Gastroesophageal sphincter (tissue), 4 donors: ENCODE data around the gene HOXA6. TPM values are rescaled to one million over a fixed set of nuclear protein-coding genes. Genes with fewer than 3 reads are reported as not detected.
A peak's percentile ranks its signal among the peaks of the same experiment; 100 is the strongest.

Experiments used
- ATAC-seq: fragments of 150-250 bp; one replicate; pipeline ENCODE4 v1.9.1; 2016; ENCODE audit warnings: mild to moderate bottlenecking, moderate library complexity
- H3K27ac ChIP-seq, 4 donors: fragments of 200-600 bp; sonication (generic) in 3 of 4; 1 replicate in 3 of 4; 2 replicates in 1 of 4; pipeline ENCODE4 v1.5.1; 2016 to 2019
- H3K27me3 ChIP-seq: fragments of 200-600 bp; sonication (generic); one replicate; pipeline ENCODE4 v1.5.1; 2019
- H3K36me3 ChIP-seq, 2 donors: fragments of 200-600 bp; sonication (generic); one replicate each; pipeline ENCODE4 v1.5.1; 2019; ENCODE audit warnings: control low read depth in 1 of 2
- H3K4me1 ChIP-seq, 3 donors: fragments of 200-600 bp; sonication (generic); 1 replicate in 2 of 3; 2 replicates in 1 of 3; pipeline ENCODE4 v1.5.1; 2016 to 2019; ENCODE audit warnings: control low read depth in 2 of 3
- H3K4me3 ChIP-seq, 2 donors: fragments of 200-600 bp; sonication (generic); one replicate each; pipeline ENCODE4 v1.5.1; 2019; ENCODE audit warnings: mild to moderate bottlenecking in 1 of 2, moderate library complexity in 1 of 2
- H3K9me3 ChIP-seq, 3 donors: fragments of 200-600 bp; sonication (generic); one replicate each; pipeline ENCODE4 v1.5.1; 2017 to 2019; ENCODE audit warnings: control low read depth in 2 of 3
- EP300 ChIP-seq: sonication (generic); formaldehyde crosslinking; IDR thresholded peaks from one replicate; pipeline ENCODE4 v1.6.1; 2017; ENCODE audit warnings: antibody characterized with exemption, mild to moderate bottlenecking
- POLR2A ChIP-seq, 2 donors: fragments of 450-650 bp; IDR thresholded peaks; one replicate each; pipeline ENCODE4 v1.6.1; 2017; ENCODE audit warnings: antibody characterized with exemption in 2 of 2, mild to moderate bottlenecking in 2 of 2, moderate library complexity in 1 of 2
- POLR2AphosphoS5 ChIP-seq: sonication (generic); formaldehyde crosslinking; IDR thresholded peaks from one replicate; pipeline ENCODE4 v1.6.1; 2017; ENCODE audit warnings: antibody characterized with exemption
- WGBS, 2 donors: methylation state at CpG; one replicate each; pipeline ENCODE4 v1.1.5; 2018; ENCODE audit warnings: low coverage in 1 of 2; 5-methylcytosine and 5-hydroxymethylcytosine counted together
- total RNA-seq, 4 donors: library from RNA; depleted of rRNA; stranded (reverse); fragments of >200 nt; gene quantifications; one replicate each; pipeline ENCODE4 v1.1.0, GENCODE V29; 2016
- TF ChIP-seq, protein P1 (sequence below), 4 experiments: fragments of 200-600 bp in 2 of 4; fragments of 450-650 bp in 2 of 4; sonication (generic) in 1 of 4; IDR thresholded peaks; one replicate each; pipeline ENCODE4 v1.5.1; 2017 to 2019; ENCODE audit warnings: antibody characterized with exemption in 4 of 4, mild to moderate bottlenecking in 2 of 4, moderate library complexity in 2 of 4

HOXA6 gene
- total RNA-seq, 4 donors from 2014 or later = 0.46 to 12.7 TPM; not detected in 2

DNA sequence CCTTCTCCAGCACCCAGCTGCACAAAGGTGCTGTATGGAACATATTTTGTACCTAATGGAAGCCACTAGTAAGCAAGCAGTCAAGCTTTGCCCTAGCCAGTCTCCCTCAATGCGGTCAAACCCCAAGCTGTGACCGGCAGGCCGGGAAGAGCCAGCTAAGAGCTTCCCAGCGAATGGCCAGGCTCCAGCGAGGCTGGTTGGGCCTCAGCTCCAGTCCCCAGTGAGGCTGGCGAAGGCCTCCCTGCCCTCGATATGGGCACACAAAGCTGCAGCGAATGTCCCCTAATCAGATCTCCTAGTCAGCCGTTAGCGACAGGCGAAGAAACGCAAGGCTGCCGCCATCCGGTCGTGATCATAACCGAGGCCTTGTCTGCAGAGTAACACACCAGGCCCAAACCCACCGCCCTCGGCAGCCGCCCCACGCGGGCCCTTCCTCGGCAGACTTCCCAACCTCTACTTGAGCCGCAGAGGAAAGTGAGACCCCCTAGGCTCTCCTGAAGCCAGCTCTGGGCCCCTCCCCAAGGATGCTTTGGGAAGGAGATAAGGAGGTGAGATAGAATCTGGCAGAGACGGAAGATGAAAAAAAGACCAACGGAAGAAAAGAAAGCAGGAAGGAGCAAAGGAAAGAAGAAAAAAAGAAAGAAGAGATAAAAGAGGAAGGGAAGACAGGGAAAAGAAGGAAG is 20.8 kb upstream of the HOXA6 start:
- WGBS, 2 donors = 60% methylated on average over 2 of the region's 25 CpGs; no CpG with 5 or more reads in 1 of the 2 donors
- H3K27me3 ChIP-seq = peaks cover 100% of the 10 kb centered on the region
- TF ChIP-seq POLR2AphosphoS5 (no peak), EP300 (no peak)
- TF ChIP-seq, protein P1, sequence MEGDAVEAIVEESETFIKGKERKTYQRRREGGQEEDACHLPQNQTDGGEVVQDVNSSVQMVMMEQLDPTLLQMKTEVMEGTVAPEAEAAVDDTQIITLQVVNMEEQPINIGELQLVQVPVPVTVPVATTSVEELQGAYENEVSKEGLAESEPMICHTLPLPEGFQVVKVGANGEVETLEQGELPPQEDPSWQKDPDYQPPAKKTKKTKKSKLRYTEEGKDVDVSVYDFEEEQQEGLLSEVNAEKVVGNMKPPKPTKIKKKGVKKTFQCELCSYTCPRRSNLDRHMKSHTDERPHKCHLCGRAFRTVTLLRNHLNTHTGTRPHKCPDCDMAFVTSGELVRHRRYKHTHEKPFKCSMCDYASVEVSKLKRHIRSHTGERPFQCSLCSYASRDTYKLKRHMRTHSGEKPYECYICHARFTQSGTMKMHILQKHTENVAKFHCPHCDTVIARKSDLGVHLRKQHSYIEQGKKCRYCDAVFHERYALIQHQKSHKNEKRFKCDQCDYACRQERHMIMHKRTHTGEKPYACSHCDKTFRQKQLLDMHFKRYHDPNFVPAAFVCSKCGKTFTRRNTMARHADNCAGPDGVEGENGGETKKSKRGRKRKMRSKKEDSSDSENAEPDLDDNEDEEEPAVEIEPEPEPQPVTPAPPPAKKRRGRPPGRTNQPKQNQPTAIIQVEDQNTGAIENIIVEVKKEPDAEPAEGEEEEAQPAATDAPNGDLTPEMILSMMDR (IDR thresholded peaks at IDR 0.05) = no peak
- H3K4me3 ChIP-seq = no peak overlapping the region
- no peak for ATAC-seq
- H3K36me3 ChIP-seq = no peaks in the 10 kb centered on the region
- peaks cover 0 to 53% (median 23%) of the 10 kb centered on the region in 3 donors for H3K4me1 ChIP-seq
- no peak overlapping the region for H3K27ac ChIP-seq
- peaks cover 0 to 3% (median 0%) of the 10 kb centered on the region in 3 donors for H3K9me3 ChIP-seq

DNA sequence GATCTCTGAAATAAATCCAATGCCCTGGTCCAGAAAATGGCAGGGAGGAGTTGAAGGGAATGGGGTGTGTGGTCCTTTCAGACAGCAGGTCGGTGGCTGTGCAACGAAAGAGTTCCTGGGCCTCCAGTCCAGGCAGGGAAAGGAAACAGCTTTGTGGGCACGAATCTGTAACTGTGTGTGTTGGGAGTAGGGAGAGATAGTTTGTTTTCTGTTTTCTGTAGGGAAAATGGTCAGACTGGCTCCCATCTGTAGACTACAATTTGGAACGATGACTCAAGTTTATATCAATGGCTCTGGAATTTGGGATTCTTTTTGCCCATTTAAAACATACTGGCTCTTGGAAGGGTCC is 20.3 kb upstream of the HOXA6 start:
- Histone ChIP-seq H3K27me3 (peaks cover 100% of the 10 kb centered on the region), H3K36me3 (no peaks in the 10 kb centered on the region), H3K4me1 (peaks cover 0 to 47% (median 18%) of the 10 kb centered on the region in 3 donors), H3K4me3 (no peak overlapping the region), H3K9me3 (peaks cover 0 to 3% (median 0%) of the 10 kb centered on the region in 3 donors), H3K27ac (no peak overlapping the region)
- ATAC-seq = no peak
- TF ChIP-seq EP300 (no peak), POLR2AphosphoS5 (no peak), POLR2A (IDR thresholded peaks at IDR 0.05) (no peak)
- TF ChIP-seq, protein P1 (IDR thresholded peaks at IDR 0.05) = no peak
- WGBS, 2 donors = 41 to 64% methylated on average over 3 to 4 of the region's 4 CpGs

DNA sequence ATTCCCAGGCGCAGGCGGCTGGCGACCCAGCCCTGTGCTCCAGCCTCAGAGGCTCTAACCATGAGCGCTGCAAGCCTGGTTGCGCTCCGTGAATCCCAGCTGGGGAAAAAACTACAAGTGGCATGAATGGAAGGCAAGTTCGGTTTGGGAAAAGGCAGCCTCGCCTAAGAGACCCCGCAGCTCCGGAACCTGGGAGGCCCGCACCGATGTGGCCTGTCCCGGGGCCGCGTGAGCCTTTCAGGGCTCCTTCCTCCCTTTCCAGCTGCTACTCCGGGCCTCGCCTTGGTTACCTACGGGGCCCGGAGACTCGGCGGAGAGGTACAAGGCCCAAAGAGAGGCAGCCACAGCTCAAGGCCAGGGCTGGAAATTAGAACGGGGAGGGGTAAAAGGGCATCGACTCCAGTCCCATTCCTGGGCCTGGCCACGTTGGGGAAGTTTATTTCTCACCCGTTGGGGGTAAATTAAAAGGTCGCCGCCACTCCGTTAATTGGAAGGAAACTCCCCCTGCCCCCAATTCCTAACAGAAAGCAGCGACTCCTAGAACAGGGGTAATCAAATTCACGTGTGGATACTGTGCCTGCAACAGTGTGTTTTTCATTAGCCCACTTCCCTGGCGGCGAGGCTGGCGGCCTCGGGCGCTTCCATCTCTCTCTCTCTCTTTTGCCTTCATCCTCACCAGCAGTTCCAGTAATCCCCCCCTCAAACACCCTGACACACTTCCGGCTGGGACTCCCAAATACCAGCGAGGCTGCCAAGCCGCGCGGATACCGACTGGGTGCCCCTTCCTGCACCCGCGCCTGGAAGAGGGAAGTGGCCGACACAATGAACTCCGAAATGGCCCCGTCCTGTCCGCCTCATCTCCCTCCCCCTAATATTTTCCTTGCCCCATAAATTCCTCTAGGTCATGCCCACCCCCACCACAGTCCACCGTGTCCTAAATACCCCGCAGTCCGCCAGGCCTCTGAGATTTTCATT is 19.2 kb upstream of the HOXA6 start:
- H3K4me1 ChIP-seq = peaks cover 0 to 40% (median 16%) of the 10 kb centered on the region in 3 donors
- H3K36me3 ChIP-seq = no peaks in the 10 kb centered on the region
- no peak overlapping the region for H3K27ac ChIP-seq
- TF ChIP-seq EP300 (no peak), POLR2AphosphoS5 (no peak), POLR2A (IDR thresholded peaks at IDR 0.05) (no peak)
- TF ChIP-seq, protein P1 (IDR thresholded peaks at IDR 0.05) = no peak
- 11 to 20% methylated on average over 12 to 19 of the region's 50 CpGs for WGBS, 2 donors
- H3K9me3 ChIP-seq = peaks cover 0 to 3% (median 0%) of the 10 kb centered on the region in 3 donors
- no peak for ATAC-seq
- H3K27me3 ChIP-seq = peaks cover 100% of the 10 kb centered on the region
- H3K4me3 ChIP-seq = peak overlapping the region in 1 of 2 donors; percentile 36

DNA sequence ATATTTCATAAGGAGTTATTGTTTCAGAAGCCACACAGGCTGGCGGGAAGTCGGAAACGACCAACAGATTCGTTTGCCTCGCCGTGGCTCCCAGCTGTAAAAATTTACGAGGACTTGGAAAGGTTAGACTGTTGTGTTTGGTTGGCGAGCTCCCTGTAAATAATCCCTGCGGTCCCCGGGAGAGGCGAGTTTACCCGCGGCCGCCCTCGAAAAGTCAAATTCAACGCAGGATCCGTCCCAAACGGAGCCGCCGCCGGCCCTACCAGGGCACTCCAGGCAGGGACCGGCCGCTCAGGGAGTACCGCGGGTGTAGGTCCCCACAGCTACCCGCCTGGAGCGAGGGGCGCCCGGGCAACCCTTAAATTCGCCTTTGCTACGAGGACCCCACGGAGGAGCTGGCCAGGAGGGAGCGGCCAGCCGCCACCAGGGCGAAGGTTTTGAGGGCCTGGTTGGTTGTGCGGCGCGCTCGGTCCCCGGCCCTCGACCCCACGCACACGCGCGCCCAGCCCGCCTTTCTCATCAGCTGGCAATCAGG is 18.5 kb upstream of the HOXA6 start:
- WGBS, 2 donors = 13 to 16% methylated on average over 7 to 13 of the region's 46 CpGs
- no peak for ATAC-seq
- no peak for TF ChIP-seq EP300
- TF ChIP-seq, protein P1 (IDR thresholded peaks at IDR 0.05) = no peak
- peaks cover 100% of the 10 kb centered on the region for H3K27me3 ChIP-seq
- H3K9me3 ChIP-seq = peaks cover 0 to 3% (median 0%) of the 10 kb centered on the region in 3 donors
- H3K4me1 ChIP-seq = peaks cover 0 to 46% (median 20%) of the 10 kb centered on the region in 3 donors
- H3K4me3 ChIP-seq = peak overlapping the region in 1 of 2 donors; percentile 36
- no peaks in the 10 kb centered on the region for H3K36me3 ChIP-seq
- H3K27ac ChIP-seq = no peak overlapping the region
